GM12878 (cell line): ENCODE measurements around the gene NSL1. TPM values are rescaled to one million over a fixed set of nuclear protein-coding genes. Genes with fewer than 3 reads are reported as not detected.

Source experiments
- ATAC-seq: fragments of 200-7000 bp; cut with Tn5 transposase; 3 replicates; pipeline ENCODE4 v1.9.1; 2020; ENCODE audit warnings: mild to moderate bottlenecking, moderate library complexity
- BruUV-seq: library from RNA; stranded (reverse); fragments of 400-500 nt; replicated peaks from 2 replicates; lab custom pipeline; 2021; lab: Mats Ljungman, UMichigan
- CTCF ChIA-PET: fragments of 300-600 bp; sonication (Branson Sonifier 250); formaldehyde crosslinking; extraction: SDS; loops from one replicate; lab custom pipeline; 2021; ENCODE audit warnings: inconsistent platforms; lab: Yijun Ruan, JAX
- POLR2A ChIA-PET: fragments of 350-600 bp; formaldehyde crosslinking; extraction: SDS; loops from one replicate; lab custom pipeline; 2021; ENCODE audit warnings: inconsistent platforms; lab: Charles Lee
- RAD21 ChIA-PET: fragments of 300-600 bp; sonication (Branson Sonifier 250); formaldehyde crosslinking; loops from one replicate; lab custom pipeline; 2023; ENCODE audit warnings: antibody characterized with exemption; ENCODE audit not compliant: unreplicated experiment; lab: Charles Lee
- SMC1A ChIA-PET: fragments of 300-600 bp; sonication (Branson Sonifier 250); formaldehyde crosslinking; loops from one replicate; lab custom pipeline; 2023; ENCODE audit not compliant: unreplicated experiment, uncharacterized antibody; lab: Charles Lee
- DNase-seq: peaks from one replicate; pipeline ENCODE4 v3.0.0-alpha.2; 2011; ENCODE audit warnings: low read depth, low spot score
- FAIRE-seq: peaks from 3 replicates; lab custom pipeline; 2011; peaks lifted over from hg19 to GRCh38; lab: Jason Lieb, UNC
- H2AFZ ChIP-seq: 2 replicates; pipeline ENCODE4 v1.6.0; 2011; ENCODE audit warnings: low read depth, low read length, control low read depth; ENCODE audit not compliant: control insufficient read depth
- H3K27ac ChIP-seq: 2 replicates; pipeline ENCODE4 v1.5.1; 2011; ENCODE audit warnings: control low read depth; ENCODE audit not compliant: control insufficient read depth, insufficient read depth
- H3K27me3 ChIP-seq, 2 experiments: replicated peaks in 1 of 2; 2 replicates each; pipeline versions ENCODE4 v1.6.0 to v1.6.1; 2011; ENCODE audit warnings: low read length in 1 of 2; ENCODE audit not compliant: control insufficient read depth in 2 of 2, insufficient read depth in 2 of 2
- H3K36me3 ChIP-seq, 2 experiments: 2 replicates each; pipeline ENCODE4 v1.5.1; 2011; ENCODE audit warnings: low read length in 1 of 2; ENCODE audit not compliant: control insufficient read depth in 2 of 2, insufficient read depth in 2 of 2
- H3K4me1 ChIP-seq: 2 replicates; pipeline ENCODE4 v1.6.1; 2011; ENCODE audit warnings: mild to moderate bottlenecking, low read length, moderate library complexity, mixed read lengths; ENCODE audit not compliant: control insufficient read depth, insufficient read depth
- H3K4me2 ChIP-seq: 2 replicates; pipeline ENCODE4 v1.6.0; 2011; ENCODE audit warnings: control low read depth; ENCODE audit not compliant: control insufficient read depth, insufficient read depth
- H3K4me3 ChIP-seq: fragments of 200-600 bp; sonication (generic); 2 replicates; pipeline ENCODE4 v1.5.1; 2016
- H3K79me2 ChIP-seq: 2 replicates; pipeline ENCODE4 v1.6.0; 2011; ENCODE audit warnings: low read length; ENCODE audit not compliant: control insufficient read depth, insufficient read depth
- H3K9ac ChIP-seq: 2 replicates; pipeline ENCODE4 v1.8.0; 2011; ENCODE audit warnings: low read length, control low read depth, mixed read lengths; ENCODE audit not compliant: control insufficient read depth, insufficient read depth
- H3K9me3 ChIP-seq: replicated peaks from 3 replicates; pipeline ENCODE4 v1.5.1; 2011; ENCODE audit warnings: mild to moderate bottlenecking, low read length; ENCODE audit not compliant: control insufficient read depth, insufficient read depth
- H4K20me1 ChIP-seq: 2 replicates; pipeline ENCODE4 v1.6.0; 2011; ENCODE audit not compliant: control insufficient read depth, insufficient read depth
- SP1 ChIP-seq: IDR thresholded peaks from one replicate; pipeline ENCODE4 v1.6.1; 2011; ENCODE audit warnings: low read depth, low read length
- STAT3 ChIP-seq: IDR thresholded peaks from 2 replicates; pipeline ENCODE4 v1.6.1; 2011; ENCODE audit warnings: low read depth, low read length, improper control_type of control experiment
- SUPT20H ChIP-seq: IDR thresholded peaks from 2 replicates; pipeline ENCODE4 v1.6.1; 2011; ENCODE audit warnings: low read depth, mild to moderate bottlenecking, low read length, moderate library complexity, borderline replicate concordance; ENCODE audit not compliant: control insufficient read depth
- YBX1 ChIP-seq: fragments of 450-650 bp; IDR thresholded peaks from 2 replicates; pipeline ENCODE4 v1.6.1; 2016; ENCODE audit warnings: antibody characterized with exemption
- WGBS: methylation state at CpG from one replicate; pipeline ENCODE4 v1.1.6; 2016; ENCODE audit warnings: low lambda C conversion rate; ENCODE audit not compliant: insufficient replicate concordance, insufficient coverage; ENCODE audit errors: missing lambda C conversion rate; 5-methylcytosine and 5-hydroxymethylcytosine counted together
- in situ Hi-C: fragments of 300-500 bp; cut with MboI; formaldehyde crosslinking; loops from 9 replicates; pipeline ENCODE4 v1.14.3; 2018; ENCODE audit warnings: mixed read lengths
- intact Hi-C: fragments of 100-400 bp; cut with micrococcal nuclease; formaldehyde crosslinking; loops from one replicate; pipeline ENCODE4 v1.14.2; 2022; ENCODE audit not compliant: unreplicated experiment
- polyA plus RNA-seq, 11 experiments: library from polyadenylated mRNA; depleted of rRNA in 4 of 11; unstranded in 6 of 11; stranded (reverse) in 5 of 11; fragments of >200 nt; fragmentation: Nextera tagmentation in 4 of 11; fragmentation: Illumina TruSeq in 1 of 11; extraction: Ambion mirVana in 4 of 11; extraction: Trizol in 1 of 11; gene quantifications; 1 replicate in 1 of 11; 2 replicates in 10 of 11; pipeline versions ENCODE4 v1.2.1 to v1.2.3, GENCODE V29; 2011 to 2016; ENCODE audit warnings: inconsistent platforms in 2 of 11, missing spikeins in 2 of 11, low read depth in 1 of 11
- total RNA-seq, 4 experiments: library from RNA; depleted of rRNA in 3 of 4; stranded (reverse); fragments of >200 nt in 3 of 4; fragmentation: Illumina TruSeq in 1 of 4; extraction: Trizol in 1 of 4; gene quantifications; 2 replicates each; pipeline versions ENCODE4 v1.2.1 to v1.2.3, GENCODE V29; 2013 to 2021
- TF ChIP-seq, protein P1 (sequence below): fragments of 450-650 bp; formaldehyde crosslinking; IDR thresholded peaks from 2 replicates; pipeline ENCODE4 v1.4.0; 2022; ENCODE audit warnings: mild to moderate bottlenecking, moderate library complexity

NSL1 gene
- total and polyA plus RNA-seq, 10 of the 15 experiments (the other 5 are each of a cell fraction or from before 2014, with no cell fraction given) = 36.7 to 74.2 (median 46.4) TPM

DNA sequence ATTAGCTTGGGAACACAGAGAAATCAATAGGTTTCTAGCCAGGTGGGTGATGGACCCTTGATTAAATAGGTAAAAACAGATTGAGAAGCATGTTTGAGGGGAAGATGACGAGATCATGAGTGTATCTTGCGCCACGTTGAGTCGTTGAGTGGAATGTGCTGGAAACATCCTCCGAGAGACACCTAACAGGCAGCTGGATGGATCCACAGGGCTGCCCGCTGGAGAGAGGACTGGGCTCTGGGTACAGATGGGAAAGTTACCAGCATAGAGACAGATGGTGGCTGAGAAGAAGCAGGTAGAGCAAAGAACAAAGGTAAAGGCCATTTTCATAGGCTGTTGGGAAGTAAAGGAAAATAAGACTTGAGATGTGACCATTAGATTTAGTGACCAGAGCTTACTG, 107.5 kb downstream of the NSL1 start:
- 48% methylated on average over 6 of the region's 6 CpGs for WGBS
- Histone ChIP-seq H3K9ac (peak overlapping the region; percentile 61; the same call in 1 of the 2 replicates), H3K4me1 (peaks cover 55% of the 10 kb centered on the region), H3K4me2 (peak overlapping the region; percentile 77), H3K79me2 (no peaks in the 10 kb centered on the region), H3K27ac (peak overlapping the region; percentile 90), H3K9me3 (no peaks in the 10 kb centered on the region), H4K20me1 (no peaks in the 10 kb centered on the region), H2AFZ (no peak overlapping the region), H3K36me3 (no peaks in the 10 kb centered on the region; a peak in 1 of 4 replicates), H3K4me3 (peak overlapping the region; percentile 33; the same call in 1 of the 2 replicates), H3K27me3 (no peaks in the 10 kb centered on the region)
- TF ChIP-seq STAT3 (no peak), YBX1 (no peak), SUPT20H (no peak), SP1 (no peak)
- TF ChIP-seq, protein P1, sequence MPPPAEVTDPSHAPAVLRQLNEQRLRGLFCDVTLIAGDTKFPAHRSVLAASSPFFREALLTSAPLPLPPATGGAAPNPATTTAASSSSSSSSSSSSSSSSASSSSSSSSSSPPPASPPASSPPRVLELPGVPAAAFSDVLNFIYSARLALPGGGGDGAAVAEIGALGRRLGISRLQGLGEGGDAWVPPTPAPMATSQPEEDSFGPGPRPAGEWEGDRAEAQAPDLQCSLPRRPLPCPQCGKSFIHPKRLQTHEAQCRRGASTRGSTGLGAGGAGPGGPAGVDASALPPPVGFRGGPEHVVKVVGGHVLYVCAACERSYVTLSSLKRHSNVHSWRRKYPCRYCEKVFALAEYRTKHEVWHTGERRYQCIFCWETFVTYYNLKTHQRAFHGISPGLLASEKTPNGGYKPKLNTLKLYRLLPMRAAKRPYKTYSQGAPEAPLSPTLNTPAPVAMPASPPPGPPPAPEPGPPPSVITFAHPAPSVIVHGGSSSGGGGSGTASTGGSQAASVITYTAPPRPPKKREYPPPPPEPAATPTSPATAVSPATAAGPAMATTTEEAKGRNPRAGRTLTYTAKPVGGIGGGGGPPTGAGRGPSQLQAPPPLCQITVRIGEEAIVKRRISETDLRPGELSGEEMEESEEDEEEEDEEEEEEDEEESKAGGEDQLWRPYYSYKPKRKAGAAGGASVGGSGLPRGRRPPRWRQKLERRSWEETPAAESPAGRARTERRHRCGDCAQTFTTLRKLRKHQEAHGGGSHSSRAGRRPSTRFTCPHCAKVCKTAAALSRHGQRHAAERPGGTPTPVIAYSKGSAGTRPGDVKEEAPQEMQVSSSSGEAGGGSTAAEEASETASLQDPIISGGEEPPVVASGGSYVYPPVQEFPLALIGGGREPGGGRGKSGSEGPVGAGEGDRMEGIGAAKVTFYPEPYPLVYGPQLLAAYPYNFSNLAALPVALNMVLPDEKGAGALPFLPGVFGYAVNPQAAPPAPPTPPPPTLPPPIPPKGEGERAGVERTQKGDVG (CRISPR knock-in tag) = no peak
- ChIA-PET SMC1A (interaction anchor here (0.6 to 2.1 kb wide), 10 partner anchors 9 to 1157 kb away, joined by 3 to 12 read pairs (median 5); partner anchors contain the start of gene BATF3), RAD21 (interaction anchor here (0.6 to 1.6 kb wide), 9 partner anchors 13 to 228 kb away, joined by 3 to 7 read pairs (median 4); no protein-coding TSS in a partner anchor), CTCF (interaction anchor here (0.6 to 1.9 kb wide), 8 partner anchors 9 to 229 kb away, joined by 3 to 13 read pairs (median 5); partner anchors contain the start of gene BATF3), POLR2A (no interaction called here)
- no TSS peak for BruUV-seq
- FAIRE-seq (no peak), DNase-seq (no peak), ATAC-seq (no peak)
- intact Hi-C loops = no loop called here
- in situ Hi-C loops = no loop called here
